Measurements from ENCODE around the gene CSNK2A3.
"Not testable (repeated sequence)": the region's sequence is repeated elsewhere in the genome, so short reads cannot be mapped to it uniquely, and the experiment has no call there.

Gene CSNK2A3

GRCh38 chr11:11379661-11380060 is 26.6 kb upstream of the CSNK2A3 start:
- no peak for DNase-seq

- DNase-seq: no peak
These were observed 25.3 kb upstream of the CSNK2A3 start for GRCh38 chr11:11378184-11378940.

DNA sequence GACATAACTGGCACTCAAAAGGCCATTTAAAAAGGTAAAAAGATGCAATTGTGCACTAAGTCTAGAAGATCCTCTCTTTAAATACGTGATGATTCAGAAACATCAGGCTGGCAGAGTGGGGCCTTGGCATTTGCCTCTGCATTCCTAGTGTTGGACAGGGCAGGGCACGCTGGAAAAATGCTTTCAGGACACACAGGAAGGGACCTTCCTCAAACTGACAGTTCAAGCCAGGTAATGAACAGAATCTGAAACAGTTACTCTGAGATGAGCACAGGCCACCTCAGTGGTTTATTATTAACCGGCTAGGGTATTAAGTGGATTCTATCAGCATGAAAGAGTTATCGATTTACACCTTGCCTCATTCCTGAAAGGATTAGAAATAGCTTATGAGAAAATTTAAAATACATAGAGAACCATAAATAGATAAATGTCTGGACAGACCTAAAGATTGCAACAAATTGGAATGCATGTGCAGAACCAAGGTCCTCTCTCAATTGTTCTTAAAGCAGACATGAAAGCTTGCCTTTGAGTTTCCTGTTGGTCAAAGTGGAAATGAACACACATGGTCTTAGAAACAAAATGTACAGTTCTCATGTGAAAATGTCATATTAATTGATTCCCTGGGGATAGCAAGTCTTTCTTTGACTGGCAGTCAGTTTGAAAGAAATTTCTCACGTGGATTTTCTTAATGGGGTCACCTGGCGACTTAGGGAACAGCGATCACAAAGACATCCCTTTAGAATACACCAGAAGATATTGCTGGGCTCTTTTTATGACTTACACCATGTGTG is 21.5 kb upstream of the CSNK2A3 start:
- DNase-seq: no peak

DNA sequence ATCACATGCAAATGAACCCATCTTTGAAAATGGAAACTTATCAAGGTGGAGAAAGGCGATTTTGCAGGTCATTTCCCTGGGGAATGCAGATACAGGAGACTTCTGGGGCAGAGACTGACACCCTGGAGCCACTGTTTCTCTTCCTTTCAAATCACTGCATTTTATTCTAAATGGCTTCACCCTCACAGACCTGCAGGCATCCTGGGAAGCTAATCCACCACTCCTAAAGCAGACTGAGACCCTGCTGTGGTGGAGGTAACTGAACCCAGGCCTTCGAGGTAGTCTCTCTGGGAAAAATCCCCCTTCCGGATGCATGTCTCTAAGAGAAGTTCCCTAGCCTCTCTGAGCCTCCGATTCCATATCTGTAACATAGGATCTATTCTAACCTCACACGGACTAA is 20.9 kb upstream of the CSNK2A3 start:
- DNase-seq: no peak

DNA sequence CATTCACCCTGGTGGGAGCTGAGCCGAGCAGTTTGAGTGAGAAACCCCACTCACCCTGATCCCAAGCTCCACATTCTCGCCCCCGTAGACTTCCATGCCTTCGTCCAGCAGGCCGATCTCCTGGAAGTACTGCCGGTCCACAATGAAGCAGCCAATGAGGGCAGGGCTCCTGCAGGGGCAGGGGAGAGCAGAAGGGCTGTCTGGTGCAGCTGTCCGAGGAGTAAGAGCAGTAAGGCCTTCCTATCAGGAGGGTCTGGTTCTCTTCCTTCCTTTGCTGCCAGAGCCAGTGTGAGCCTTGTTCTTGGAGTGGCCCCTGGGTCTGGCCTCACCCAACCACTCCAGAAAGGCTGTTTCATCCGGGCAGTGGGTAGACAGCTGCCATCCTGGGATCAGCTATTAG is 19.4 kb upstream of the CSNK2A3 start:
- DNase-seq: no peak

DNA sequence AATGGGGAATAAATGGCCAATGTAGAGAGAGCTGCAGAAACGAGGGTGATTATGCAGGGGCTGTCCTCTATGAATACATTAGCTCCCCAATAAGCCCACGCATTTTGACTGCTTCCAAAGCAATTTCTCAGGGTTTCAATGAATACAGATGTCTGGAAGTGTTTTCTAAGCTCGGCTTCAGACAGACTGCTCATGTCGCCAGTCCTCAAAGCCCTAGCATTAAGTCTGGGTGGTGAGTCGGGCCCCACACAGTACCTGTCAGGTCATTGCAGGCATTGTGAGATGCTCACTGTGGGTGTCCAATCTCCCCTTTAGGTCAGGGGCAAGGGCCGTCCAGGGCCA is 17.9 kb upstream of the CSNK2A3 start:
- DNase-seq: no peak

DNA sequence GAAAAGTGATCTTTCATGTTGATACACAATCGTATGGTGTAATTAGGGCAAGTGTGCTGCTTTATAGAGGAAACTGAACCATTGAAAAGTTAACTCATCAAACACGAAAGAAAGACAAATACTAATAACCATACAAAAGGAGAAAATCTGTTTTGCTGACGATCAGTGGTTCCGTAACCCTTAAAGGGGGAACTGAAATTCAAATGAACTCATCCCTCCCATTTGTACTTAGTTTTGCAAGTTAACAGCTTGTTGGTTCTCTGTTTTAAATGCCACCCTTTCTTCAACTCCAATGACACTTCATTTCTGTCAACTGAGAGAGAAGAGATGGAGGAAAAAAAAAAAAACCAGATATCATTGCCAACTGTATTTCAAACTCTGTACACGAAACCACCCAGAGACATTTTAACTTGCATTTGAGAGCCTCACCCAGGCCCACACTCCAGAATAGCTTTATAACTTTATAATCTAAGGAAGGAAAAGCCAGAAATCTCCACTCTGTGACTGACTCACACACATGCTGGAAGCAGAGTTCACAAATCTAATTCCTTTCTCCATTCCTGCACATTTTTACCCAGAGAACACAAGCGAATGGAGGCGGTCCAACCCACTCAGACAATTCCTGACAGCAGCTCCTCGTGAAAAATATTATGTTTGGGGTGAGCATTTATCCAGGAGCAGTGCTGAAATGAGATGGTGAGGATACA is 17.4 kb upstream of the CSNK2A3 start:
- no peak for DNase-seq

GRCh38 chr11:11366793-11367192 is 13.7 kb upstream of the CSNK2A3 start:
- DNase-seq: no peak

DNA sequence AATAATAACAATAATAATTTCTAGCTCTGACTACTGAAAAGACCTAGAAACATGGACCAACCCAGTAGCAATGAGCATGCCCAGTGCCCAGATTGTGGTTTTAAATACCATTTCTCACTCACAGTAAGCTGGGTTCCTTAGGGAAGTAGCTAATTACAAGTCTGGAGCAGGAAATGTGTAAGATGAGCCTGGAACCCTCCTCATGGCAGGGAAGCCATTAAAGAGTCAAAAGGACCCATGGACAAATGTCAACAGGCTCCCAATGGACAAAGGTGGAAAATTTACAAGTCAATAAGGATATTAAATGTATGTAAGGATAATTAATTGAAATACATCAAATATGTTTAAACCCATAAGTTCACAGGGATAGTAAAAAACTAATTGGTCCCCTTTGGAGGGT is 10.6 kb upstream of the CSNK2A3 start:
- DNase-seq: no peak

DNA sequence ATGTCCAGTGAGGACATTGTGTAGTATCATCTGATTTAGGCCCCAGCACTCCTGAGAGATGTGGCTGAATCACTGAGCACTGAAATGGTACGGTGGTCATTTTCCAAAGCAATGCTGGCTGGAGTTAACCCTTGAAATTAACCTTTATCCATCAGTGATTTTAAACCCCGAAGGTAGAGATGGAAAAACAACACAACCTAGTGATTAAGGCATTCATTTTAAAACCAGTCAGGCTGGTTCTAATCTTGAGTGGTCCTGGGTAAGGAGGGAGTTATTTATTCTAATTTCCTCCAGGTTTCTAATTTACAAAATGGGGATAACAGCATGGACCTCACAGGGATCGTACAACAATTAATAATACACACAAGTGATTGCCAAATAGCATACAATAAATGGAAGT is 6.6 kb upstream of the CSNK2A3 start:
- no peak for DNase-seq

DNA sequence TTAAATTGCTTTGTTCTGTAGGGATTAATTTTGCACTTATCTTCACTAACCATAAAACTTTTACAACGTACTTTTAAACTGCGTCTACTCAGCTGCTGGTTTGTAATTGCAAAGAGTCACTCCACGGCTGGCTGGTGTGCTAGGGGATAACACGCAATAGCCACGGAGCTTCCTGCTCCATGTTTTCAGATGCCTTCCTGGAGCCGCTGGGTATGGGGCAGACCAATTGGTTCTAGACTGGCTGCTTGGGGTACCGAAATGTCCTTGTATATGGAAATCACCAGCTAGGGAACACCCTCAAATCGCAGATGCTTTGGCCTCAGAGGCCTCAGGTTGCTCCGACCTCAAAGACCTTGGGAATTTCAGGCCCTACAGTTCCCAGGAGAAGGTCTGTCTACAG is 3.8 kb upstream of the CSNK2A3 start:
- DNase-seq: no peak

- not testable (repeated sequence) for DNase-seq
These were observed 1.2 kb downstream of the CSNK2A3 start for GRCh38 chr11:11351851-11352250.

DNA sequence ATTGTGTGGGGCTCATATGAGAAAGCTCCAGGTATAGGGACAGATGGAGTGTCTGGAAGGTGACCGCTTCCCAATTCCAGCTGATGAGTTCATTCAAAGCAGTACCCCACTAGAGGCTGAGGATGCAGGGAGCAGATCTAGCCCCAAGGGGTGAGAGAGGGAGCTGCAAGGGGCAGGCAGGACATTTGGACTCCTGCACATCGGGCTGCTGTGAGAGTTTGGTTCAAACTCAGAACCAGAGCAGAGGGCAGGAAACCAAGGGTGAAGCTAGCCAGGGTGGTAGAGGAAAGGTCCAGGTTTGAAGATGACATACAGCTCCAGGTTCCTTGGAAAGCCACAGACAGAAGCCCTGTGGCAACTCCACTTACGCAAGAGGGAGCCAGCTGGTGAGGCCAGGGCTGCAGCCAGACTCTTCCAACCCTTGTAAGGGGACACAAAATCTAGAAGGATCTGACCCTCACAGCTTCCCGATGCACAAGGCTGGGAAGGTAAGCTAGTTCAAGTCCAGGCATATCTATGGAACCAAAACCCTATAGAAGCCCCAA is 1.9 kb downstream of the CSNK2A3 start:
- no peak for DNase-seq

- DNase-seq: no peak
These were observed 3.1 kb downstream of the CSNK2A3 start for GRCh38 chr11:11349870-11350337.

- DNase-seq: no peak
These were observed 3.8 kb downstream of the CSNK2A3 start for GRCh38 chr11:11349106-11349825.

GRCh38 chr11:11348303-11348702 is 4.7 kb downstream of the CSNK2A3 start:
- DNase-seq: no peak

DNA sequence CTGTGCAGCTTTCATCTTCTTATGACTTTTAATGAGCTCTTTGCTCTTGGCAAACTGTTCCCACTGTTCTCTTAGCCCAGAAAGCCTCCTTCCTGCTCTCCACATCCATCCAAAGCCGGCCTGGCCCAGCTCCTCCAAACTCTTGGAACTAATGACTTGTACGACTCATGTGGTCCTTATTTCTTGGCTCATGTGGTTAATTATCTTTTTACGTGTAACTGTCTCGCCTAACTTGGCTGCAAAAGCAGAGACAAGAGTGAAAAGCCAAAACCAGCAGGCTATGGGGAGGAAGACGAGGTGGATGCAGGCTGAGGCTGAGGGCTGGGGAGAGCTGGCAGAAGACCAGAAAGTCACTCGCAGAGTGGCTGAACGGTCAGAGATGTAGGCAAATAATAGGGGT is 5.5 kb downstream of the CSNK2A3 start:
- no peak for DNase-seq

DNA sequence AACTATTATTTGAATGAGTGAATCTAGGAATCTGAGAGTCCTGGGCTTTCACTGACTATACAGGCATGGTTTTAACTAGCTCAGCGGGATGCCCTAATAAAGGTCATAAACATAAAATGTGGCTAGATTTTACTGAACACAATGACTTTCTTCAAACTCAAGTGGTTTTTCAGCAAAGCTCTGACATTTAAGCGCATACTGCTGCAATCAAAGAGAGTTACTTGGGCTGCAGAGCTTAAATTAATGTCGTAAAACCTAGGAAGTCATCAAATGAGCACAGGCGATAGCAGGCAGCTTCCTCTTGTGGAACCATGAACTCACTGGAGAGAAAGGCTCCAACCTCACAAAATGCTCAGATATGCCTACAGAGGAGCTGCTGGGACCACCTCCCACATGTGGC is 6.7 kb downstream of the CSNK2A3 start:
- no peak for DNase-seq

- no peak for DNase-seq
These were observed 8.0 kb downstream of the CSNK2A3 start for GRCh38 chr11:11345099-11345498.

- DNase-seq: no peak
These were observed 9.0 kb downstream of the CSNK2A3 start for GRCh38 chr11:11344045-11344444.

DNA sequence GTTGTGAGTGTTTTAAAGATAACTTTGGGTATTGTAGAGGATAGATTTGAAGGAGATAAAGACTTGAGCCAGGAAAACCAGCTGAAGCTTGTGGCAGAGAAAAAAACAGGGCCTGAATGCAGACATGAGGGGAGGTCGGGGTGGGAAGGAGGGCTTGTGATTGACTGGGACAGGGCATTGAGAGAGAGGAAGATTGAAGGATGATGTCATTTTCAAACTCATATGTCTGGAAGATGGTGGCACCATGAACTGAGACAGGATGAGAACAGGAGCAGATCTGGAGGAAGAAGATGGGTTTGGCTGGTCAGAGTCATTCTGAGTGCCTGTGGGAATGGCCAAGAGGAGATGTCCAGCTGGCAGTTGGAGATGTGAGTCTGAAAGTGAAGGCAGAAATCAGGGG is 14.7 kb downstream of the CSNK2A3 start:
- no peak for DNase-seq

GRCh38 chr11:11336664-11337063 is 16.4 kb downstream of the CSNK2A3 start:
- DNase-seq: no peak

DNA sequence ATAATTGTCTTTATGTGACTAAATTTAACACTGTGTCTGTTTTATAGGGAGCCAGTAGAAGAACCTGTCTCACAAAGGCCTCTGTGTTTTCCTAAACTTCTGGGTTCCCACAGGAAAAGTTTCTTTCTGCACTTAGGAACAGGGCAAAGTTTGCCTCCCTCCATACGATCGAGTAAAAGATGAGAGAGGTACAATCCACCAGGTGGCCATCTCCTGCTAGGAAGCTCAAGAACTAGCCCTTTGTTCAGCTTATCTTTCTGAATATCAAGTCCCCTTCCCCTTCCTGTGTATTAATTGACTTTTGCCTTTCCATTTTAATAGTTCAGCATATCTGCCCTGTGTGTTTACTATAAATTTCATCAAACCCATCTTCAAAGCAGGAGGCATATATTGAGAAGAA is 18.0 kb downstream of the CSNK2A3 start:
- no peak for DNase-seq
